Measurements from ENCODE around the gene CLEC18A.
"Not testable (repeated sequence)": the region's sequence is repeated elsewhere in the genome, so short reads cannot be mapped to it uniquely, and the experiment has no call there.

CLEC18A gene

DNA sequence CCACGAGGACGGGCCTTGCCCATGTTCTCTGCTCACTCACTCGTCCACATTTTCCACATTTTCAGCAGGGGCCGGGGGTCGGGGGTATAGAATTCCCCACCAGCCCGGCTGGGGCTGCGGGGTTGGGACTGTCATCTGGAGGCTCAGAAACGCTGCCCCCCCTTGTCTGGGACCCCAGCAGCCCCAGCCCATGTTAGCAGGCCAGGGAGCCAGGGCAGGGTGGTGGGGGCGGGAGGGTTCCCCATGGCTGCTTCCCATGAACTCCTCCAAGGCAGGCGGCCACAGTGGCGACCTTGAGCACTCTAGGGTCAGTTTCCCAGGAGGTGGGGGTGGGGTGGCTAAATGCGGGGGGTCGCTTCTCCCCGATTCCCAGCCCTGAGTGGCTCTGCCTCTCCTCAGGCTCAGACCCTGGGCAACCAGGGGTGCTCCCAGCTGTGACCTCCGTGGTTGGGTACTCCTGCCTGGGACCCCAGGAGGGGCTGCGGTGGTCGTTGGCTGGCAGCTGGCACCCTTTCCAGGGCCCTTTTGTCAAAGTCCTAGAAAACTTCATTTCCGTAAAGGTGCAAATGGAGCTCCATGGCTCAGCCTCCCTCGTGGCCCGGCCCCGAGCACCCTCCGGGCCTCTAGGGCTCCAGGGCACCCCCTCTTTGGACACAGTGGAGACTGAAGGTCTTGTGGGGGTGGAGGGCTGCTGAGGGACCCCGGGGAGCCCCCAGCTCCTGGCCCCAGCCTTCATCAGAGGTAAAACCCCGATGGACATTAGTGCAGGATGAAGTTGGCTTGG is 1.6 kb downstream of the CLEC18A start:
- not testable (repeated sequence) for DNase-seq

DNA sequence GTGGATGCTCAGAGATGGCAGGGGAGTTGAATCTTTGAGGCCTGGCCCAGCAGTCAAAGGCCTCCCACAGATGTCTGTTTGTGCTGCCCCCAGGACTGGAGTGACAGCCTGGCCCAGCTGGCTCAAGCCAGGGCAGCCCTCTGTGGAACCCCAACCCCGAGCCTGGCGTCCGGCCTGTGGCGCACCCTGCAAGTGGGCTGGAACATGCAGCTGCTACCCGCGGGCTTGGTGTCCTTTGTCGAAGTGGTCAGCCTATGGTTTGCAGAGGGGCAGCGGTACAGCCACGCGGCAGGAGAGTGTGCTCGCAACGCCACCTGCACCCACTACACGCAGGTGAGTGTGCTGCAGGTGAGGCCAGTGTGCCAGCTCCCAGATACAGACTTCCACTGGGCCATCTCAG is 3.1 kb downstream of the CLEC18A start:
- DNase-seq = not testable (repeated sequence)

DNA sequence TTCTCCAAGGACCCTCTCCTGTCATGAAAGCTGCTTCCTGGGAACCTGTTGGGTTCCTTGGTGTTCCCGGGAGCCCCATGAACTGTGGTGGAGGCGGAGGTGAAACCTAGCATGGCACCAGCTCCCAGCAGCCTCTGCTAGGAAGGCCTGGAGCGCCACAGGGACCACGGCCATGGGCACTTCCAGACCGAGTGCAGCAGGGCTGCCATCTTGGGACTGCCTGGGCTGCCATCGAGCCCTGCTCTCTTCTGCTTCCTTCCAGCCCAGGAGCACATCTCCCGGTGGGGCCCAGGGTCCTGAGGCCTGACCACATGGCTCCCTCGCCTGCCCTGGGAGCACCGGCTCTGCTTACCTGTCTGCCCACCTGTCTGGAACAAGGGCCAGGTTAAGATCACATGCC is 12.2 kb downstream of the CLEC18A start:
- not testable (repeated sequence) for DNase-seq

DNA sequence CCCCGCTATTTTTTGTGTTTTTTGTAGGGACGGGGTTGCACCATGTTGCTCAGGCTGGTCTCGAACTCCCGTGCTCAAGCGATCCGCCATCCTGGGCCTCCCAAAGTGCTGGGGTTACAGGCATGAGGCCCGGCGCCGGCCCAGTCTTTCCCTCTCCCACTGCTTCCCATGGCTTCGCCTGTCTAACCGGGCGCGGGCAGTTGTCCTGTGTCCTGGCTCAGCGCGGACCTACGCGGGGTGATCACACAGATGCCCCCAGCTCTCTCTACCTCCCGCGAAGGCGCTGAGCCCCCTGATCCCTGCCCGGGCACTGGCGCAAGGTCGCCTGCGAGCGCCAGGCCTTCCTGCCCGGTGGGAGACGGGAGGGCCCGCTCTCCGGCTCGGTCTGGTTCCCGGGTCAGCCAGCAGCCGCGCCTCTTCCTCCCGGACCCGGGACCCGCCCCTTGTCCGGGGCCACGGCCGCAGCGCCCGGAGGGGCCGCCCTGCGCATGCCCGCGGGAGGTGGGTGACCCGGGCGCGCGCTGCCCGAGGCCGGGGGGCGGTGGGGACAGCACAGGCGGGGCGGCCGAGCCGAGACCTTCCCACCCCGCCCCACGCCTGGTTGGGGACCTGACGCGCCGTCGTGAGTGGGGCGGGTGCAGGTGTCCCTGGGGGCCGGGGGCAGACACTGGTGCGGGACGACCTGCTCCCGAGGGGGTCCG is 14.0 kb downstream of the CLEC18A start:
- DNase-seq = not testable (repeated sequence)

DNA sequence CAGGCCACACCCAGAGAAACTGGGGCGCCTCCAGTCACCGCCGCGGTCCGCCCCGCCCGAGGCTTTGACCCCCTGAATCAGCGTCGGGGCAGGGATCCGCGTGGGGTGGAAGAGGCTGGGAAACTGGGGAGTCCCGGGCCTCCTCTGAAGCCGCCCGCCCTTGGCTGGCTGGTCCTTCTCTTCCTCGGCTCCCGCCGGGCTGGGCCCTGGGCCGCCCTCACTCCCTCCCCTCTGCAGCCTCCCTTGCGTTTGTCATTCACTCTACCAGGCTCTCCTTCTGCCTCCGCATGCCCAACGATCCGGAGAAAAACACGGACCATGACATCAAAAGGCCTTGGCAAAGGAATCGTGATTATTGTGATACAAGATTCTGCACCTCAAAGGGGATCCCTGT is 14.5 kb downstream of the CLEC18A start:
- not testable (repeated sequence) for DNase-seq

DNA sequence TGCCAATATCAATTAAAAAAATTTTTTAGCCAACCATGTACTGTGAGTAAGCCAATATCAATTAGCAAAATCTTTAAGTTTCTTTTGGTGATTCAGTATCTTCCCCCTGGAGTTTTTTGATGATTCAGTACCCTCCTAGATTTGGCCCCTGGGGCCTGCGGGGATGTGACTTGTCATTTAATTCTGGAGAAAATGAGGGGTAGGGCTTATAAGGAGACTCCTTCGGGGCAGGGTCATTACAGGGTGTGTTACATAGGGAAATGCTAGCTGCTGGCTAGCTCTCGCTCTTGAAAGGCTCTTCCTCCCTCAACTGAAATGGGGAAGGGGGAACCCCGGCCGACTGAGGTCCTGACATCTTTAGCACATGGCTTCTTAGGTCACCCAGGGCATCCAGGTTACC is 16.6 kb downstream of the CLEC18A start:
- not testable (repeated sequence) for DNase-seq

DNA sequence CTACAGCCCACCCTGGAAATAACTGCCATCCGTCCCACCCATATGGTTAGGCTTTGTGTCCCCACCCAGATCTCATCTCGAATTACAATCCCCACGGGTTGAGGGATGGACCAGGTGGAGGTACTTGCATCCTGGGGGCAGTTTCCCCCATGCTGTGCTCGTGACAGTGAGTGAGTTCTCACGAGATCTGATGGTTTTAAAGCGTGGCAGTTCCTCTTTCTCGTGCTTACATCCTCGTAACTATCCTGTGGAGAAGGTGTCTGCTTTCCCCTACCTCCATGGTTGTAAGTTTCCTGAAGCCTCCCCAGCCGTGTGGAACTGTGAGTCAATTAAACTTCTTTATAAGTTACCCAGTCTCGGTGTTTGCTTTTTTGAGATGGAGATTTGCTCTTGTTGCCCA is 17.0 kb downstream of the CLEC18A start:
- DNase-seq = not testable (repeated sequence)

DNA sequence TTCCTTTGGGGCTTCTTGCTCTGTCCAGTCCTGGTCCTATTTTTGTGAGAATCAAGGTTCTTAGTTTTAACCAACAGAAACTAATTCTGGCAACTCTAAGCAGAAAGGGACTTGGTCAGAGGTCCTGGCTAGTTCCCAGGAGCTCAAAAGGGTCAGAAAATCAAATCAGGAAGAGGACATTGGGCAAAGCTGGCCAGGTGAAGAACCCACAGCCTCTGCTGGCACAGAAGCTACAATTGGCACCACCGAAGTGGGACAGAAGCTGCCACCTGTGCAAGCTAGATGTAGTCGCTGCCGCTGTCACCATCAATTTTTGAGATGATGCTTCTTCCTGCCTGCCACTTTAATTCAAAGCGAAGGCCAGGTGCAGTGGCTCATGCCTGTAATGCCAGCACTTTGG is 18.5 kb downstream of the CLEC18A start:
- DNase-seq = not testable (repeated sequence)

DNA sequence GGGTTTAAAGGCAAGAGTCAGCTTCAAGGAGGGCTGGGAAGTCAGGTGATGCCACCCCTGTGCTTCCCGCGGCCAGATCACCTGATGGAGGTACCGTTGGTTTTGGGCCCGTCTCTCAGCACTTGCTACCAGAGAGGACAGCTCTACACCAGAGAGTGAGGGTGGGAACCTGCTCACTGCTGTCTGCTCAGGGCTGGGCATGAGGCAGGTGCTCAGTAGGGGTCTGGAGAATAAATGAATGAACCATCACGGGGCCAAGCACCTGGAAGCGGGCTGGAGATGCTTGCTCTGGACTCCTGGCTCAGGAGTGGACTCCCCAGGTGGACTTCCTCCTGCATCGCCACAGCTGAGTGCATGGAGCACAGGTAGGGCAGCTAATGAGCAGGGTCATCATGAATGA is 21.0 kb downstream of the CLEC18A start:
- DNase-seq = not testable (repeated sequence)

DNA sequence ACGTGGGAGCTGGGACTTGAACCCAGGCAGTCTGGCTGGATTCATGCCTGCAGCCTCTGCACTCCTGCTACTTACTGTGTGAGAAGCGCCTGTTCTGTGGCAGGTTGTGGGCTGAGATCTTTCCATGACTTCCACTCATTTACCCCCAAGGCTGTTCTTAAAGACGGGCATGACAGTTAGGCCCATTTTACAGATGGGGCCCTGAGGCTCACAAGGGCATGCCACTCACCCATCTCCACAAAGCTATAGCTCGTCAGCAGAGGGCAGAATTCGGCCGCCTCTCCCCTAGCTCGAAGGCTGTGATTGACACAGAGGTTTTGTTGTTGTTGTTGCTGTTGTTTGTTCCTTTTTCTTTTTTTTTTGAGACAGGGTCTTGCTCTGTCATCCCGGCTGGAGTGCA is 21.8 kb downstream of the CLEC18A start:
- not testable (repeated sequence) for DNase-seq

DNA sequence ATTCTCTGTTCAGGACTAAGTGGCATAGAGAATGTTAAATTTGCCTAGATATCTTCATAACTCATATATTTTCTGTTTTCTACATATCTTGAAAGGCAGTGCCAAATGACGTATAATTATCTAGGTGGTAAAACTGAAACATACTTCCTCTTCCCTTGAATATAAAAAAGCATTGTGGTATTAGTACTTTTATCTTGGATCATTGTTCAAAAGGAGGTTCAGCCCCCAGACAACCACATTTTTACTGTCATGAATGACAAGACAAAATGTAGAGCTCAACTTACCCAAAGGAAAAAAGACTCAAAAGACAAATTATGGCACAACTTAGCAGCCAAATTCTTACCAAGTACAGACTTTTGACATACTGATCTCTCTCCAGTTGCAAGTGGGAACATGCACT is 34.1 kb downstream of the CLEC18A start:
- DNase-seq = not testable (repeated sequence)

DNA sequence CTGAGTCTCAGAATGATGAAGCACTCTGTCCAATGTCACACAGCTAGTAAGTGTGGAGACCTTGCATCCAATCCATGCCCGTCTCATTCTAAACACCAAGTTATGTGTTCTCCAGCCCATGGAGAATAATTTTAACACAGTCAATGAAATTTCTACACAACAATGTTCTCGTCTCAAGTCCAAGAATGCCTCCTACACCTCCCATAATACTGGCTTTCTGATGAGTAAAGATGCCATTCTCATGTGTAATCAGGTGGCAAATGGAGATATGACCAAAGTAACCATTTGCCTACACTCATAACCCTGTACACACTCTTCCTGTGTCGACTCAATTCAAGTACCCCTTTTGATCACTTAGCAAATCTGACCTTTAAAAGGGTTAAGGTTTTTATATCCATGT is 46.8 kb downstream of the CLEC18A start:
- DNase-seq = peak; percentile 53

DNA sequence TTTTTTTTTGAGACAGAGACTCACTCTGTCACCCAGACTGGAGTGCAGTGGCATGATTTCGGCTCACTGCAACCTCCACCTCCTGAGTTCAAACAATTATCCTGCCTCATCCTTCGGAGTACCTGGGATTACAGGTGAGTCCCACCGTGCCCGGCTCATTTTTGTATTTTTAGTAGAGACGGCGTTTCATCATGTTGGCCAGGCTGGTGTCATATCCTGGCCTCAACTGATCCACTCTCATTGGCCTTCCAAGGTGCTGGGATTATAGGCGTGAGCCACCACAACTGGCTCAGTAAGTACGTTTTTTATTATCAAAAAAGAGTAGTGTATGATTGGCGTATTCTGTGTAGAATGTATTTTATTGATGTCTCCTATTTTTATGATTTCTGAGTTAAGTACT is 48.7 kb downstream of the CLEC18A start:
- DNase-seq = not testable (repeated sequence)

DNA sequence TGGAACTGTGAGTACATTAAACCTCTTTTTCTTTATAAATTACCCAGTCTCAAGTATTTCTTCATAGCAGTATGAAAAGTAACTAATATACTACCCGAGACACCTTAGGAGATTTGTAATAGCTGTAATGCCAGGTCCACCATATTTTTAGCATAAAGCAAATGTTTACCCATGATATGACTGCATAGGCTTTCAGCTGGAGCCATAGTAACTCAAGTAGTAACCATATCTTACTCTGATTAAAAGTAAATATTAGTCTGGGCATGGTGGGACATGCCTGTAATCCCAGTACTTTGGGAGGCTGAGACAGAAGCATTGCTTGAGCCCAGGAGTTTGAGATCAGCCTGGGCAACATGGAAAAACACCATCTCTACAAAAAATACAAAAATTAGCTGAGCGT is 52.4 kb downstream of the CLEC18A start:
- DNase-seq = not testable (repeated sequence)

DNA sequence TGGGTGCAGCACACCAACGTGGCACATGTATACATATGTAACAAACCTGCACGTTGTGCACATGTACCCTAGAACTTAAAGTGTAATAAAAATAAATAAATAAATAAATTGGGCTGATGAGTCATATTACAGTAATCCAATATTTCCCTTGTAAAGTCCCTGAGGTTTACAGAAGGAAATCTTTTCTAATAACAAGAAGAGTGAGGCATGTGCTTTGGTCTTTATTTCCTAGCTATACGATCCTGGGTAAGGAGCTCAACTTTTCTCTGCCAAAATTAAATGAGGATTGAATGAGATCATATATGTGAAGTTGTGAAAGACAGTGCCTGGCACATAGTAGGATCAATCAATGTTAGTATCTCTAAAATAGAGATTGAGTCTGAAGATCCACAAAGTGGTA is 57.5 kb downstream of the CLEC18A start:
- DNase-seq = not testable (repeated sequence)

DNA sequence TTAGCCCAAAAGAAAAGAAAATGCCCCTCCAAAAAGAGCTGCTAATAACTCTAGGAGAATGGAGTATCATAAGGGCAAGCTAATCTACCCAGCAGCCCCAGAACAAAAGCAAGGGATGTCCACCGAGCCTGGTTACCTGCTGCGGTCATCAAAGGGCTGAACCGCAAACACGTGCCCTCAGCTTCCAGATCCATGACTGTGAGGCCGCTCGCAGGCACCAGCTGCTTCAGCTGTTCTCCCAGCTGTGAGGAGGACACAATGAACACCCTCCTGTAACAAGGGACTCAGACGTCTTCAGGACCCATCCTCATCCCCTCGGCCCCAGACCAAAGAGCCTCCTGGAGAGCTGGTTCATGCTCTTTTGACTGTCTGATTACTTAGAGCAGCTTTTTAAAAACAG is 59.5 kb downstream of the CLEC18A start:
- DNase-seq = not testable (repeated sequence)

DNA sequence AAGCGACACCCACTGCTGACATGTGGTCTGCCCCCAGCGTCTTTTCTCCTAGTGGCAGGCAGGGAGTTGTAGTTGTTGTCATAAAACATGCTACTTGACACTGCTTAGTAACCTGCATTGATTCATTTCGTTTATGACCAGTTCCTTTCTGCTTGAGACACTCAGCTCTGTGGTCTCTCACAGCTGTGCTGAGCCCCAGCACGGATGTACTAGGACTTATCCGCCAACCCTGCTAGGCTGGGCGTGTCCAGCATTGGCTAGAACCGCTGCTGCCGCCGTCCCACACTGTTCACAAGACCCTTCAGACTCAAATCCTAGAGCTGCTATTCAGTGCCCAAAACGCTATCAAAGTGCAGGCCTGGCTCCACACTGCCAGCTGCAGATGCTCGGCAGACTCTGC is 60.0 kb downstream of the CLEC18A start:
- DNase-seq = not testable (repeated sequence)

DNA sequence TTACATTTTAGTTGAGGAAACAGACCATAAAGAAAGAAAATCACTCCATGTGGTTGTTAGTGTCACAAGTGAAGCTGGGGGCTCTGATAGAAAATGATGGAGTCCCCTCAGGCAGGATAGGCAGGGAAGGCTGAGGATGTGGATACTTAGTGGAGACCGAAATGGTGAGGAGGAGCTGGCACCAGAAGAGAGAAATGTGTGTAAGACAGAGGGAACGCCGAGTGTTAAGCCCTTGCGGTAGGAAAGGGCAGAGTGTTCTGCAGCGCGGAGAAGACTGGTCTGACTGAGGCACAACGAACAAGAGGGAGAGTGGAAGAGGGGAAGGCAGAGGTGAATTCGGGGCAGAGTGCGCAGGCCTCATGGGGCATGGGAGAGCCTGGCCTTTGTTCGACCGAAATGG is 61.2 kb downstream of the CLEC18A start:
- DNase-seq = not testable (repeated sequence)

DNA sequence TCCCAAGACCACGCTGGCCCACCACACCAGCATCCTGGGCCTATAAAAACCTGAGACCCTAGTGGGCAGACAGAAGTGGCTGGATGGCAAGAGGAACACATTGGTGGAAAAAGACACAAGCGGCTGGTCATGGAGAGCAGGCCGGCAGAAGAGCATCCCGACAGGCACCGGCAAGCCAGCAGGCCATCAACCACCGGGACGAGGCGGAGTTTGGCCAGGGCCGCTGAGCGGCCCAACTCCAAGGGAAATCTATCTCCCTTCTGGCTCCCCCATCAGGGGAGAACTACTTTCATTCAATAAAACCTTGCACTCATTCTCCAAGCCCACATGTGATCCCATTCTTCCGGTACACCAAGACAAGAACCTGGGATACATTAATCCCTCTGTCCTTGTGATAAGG is 61.8 kb downstream of the CLEC18A start:
- DNase-seq = not testable (repeated sequence)
